NCI-H2196 (cell line): ENCODE data around the gene FHIT.

Experiments
- DNase-seq: peaks from one replicate; lab custom pipeline; 2025; ENCODE audit not compliant: unreplicated experiment; lab: John Stamatoyannopoulos, UW

FHIT gene

DNA sequence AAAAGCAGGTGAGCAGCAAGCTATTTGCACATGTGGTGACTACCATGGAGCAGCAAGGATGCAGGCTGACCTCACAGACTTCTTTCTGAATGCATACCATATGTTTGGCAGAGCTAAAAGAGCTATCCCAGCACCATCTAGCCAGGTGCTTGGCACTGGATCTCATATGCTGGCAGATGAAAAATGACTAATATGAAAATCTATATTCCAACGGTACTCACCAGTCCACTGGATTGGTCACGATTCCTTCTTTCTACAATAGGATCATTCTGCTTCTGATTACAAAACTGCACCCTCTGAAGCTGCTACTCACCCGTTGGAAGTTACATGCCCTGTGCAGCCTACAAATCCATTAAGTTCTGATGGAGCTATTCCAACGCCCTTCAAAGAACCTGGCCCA is 1487.1 kb downstream of the FHIT start:
- DNase-seq = no peak

DNA sequence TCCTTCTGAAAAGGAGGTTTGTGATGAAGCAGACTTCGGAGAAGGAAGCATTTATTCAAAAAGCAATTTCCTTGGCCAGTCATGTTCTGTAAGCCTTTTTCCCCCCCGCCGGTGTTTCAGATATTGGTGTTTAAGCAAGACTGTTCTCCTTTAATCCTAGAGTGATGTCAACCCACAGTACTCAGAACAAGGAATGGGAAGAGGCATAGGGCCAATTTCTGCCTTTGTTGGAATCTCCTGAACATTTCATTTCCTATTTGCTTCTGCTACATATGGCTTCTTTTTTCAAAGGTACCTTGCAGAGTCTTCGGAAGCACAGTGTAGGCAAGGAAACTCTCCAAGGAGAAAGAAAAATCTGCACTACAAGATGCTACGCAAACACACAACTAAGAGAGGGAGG is 1488.3 kb downstream of the FHIT start:
- no peak for DNase-seq

DNA sequence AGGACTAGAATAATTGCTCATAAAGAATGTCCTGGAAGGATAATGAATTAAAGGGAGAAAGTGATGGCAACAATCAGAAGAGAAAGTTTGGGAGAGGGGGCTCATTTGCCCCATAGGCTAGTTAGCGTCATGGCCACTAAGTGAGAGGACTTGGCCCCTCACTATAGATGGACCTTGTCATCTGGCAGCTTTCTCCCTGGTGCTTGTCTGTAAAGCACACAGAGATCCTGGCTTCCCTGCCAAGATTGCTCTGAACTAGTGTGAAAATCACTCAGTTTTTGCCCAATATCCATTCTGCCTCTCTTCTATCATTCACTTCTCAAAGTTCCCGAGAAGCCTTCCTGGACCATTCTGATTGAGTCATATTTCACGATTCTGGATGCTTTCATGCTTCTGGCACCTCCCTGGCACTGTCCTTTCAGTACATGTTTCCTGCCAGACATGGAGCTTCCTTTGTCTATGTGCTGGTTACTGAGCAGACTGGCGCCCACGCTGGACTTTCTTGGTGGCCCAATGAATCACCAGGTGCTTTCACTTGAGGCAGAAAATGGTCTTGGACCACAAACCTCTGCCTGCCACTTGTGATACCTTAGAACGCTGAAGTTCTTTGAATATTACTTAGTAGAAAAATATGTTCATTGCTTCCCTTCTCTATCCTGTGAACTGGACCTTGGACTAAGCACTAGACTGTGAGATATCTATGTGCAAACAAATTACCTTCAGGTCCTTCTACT is 1491.8 kb downstream of the FHIT start:
- no peak for DNase-seq

DNA sequence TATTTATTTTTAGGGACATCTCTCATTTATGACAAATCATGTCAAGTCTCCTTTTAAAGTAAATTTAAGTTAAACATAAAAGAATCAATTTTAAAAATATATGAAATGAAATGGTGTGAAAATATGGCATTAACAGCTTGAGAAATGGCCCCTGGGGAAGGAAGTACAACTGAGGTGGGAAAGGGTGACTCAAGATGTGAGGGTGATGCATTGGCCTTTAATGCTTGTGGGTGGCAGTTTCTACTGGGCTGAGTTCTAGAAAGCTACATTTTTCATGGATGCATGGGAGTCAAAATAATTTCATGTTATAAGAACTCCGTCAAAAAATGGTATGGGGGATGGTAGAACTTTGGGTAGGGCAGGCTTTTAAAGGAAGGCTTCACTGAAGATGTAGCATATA is 1492.6 kb downstream of the FHIT start:
- DNase-seq = no peak

DNA sequence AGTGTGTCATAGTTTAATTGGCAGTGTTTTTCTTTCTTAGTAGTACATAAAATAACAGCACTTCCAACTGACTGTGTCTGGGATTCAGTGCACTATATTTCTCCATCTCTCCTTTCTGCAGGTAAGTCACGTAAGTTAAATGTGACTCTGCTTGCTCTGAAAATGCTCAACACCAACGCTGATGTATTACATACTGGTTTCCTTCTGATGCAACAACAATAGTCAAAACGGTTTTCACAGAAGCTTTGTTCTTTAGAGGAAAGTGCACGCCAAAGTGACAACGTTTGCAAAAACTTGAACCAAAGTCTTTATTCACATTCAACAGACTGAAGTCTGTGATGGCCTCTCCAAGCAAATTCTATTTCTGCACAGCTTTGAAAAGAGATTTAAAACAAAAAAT is 1494.3 kb downstream of the FHIT start:
- DNase-seq = no peak

DNA sequence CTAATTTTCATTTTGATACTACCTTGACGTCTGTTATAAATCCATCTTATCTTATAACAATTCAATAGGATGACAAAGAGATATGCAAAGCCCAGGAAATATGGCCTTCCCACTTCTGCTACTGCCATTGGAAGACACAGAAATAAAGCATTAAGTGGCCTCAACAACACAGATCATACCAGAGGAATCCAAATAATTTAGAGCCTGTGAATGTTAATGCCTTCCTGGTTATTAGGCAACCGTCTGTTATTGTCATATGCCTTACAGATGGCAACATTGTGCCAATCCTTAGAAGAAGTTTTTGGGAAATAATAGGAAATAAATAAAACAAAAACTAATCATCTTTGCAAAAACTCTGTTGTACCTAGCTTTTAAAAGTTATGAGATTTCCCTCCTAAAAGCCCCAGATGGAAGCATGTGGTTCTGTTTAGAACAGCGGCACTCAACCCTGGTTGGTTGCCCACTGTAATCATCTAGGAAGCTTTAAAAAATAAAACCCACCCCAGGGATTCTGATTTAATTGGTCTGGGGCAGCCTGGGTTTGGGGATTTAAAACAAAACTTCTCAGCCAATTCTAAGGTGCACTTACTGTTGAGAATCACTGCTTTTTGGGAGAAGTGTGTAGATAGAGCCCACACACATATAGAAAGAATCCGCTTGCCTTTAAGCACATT is 1496.7 kb downstream of the FHIT start:
- no peak for DNase-seq

DNA sequence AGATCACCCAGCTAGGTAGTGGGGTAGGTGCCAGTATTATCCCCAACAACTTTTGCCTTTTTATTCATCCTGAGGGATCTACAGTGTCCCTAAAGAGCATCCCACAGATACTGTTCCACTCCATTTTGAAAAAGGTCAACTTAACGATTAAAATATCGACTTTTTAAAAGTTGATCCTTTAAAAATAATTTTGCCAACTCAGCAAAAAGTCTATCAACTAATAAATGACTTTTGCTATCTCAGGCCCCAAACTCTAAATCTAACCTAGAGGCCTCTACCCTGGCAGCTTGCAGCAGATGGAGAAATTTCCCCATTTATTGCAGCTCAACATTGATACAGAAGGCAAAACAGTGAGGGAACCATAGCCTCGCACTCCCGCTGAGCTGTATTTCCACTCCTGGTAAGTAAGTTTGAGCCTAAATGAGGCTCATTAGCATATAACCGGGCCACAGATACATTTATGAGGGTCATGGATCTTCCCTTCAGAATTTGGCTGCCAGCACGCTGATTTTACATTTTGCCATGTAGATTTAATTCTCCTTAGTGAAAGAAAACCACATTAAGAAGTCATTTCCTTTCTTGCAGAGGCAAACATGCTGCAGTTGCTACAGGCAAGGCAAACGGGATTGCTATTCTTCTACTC is 1497.3 kb downstream of the FHIT start:
- DNase-seq = no peak

DNA sequence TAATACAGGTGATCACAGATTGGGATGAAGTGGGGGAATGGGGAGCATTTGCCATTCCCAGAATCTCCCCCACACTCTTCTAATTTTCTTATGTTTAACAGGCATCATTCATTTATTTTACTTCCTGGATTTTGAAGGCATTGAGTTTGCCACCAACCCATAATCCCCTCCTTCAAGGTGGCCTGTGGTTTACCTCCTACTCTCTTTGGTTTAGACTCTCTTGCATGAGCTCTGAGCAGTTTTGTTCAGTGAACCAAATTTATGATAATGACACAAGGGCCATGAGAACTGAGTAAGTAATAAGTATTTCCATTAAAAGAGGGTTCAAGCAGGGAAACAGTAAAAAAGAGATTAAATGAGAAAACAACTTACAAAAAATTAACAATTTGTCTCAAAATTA is 1498.3 kb downstream of the FHIT start:
- DNase-seq = no peak

DNA sequence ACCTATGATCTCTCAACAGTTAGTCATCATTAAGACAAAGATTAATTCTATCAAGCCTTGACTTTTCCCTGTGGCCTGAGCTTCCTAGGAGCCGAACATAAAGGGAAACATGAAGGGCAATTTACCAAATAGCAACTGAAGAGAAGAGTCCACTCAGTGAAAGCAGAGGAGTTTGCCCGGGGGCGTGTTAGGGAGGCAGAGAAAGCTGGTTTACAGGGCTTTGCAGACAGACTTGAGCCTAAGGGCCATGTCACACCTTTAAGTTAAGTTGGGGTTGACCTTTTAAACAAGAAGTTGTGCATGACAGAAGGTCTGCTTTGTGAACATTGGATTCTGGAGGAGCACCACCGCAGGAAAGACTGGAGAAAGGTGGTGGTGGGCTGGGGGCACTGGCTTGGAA is 1499.6 kb downstream of the FHIT start:
- no peak for DNase-seq

DNA sequence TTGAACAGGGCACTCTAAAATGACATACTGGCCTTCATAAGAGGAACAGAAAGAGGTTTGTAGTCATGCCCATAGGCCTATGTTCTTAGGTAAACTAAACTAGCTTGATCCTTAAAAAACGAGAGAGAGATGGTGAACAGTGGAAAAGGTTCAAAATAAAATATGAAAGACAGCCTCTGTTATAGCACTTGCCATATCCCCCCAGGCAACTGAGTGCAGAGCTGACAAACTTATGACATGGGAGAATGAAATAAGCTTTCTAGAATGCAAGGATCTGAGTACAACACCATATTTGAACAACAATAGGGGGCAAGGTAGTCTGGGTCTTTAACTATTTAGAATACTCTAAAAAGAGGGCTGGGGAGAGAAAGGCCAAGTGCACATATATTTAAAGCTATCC is 1500.9 kb downstream of the FHIT start:
- DNase-seq = no peak

DNA sequence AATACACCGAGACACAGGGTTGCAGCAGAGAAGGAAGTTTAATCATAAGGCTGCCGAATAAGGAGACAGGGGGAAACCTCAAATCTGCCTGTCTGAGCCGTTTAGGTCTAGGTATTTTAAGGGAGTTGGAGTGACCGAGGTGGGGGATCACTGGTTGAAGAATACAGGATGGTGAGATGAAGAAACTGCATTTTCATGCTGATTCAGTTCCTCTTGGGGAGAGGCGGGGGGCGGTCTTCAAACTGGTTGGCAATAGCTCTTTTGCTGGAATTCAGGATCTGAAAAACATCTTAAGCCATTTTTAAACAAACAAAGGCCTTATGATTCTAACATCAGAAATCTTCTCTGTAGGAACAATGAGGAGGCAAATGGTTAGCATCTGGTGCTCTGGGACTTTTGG is 1502.0 kb downstream of the FHIT start:
- no peak for DNase-seq

DNA sequence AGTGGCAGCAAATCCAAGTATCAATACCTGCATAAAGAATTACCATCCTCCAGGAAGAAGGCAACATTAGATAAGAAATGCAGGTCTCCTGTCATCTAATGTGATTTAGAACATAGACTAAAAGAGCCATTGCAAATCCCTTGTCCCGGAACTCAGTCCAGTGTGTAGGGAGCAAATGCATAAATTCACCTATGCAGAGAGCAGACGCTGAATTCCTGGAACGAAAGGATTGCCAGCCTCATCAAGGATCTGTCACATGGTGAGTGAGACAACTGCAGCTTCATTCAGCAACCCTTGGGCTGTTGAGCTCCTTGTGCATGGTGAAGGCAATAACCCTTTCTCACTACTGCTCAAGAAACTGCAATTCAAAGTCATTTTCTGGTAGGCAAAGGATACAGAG is 1504.7 kb downstream of the FHIT start:
- DNase-seq = no peak

DNA sequence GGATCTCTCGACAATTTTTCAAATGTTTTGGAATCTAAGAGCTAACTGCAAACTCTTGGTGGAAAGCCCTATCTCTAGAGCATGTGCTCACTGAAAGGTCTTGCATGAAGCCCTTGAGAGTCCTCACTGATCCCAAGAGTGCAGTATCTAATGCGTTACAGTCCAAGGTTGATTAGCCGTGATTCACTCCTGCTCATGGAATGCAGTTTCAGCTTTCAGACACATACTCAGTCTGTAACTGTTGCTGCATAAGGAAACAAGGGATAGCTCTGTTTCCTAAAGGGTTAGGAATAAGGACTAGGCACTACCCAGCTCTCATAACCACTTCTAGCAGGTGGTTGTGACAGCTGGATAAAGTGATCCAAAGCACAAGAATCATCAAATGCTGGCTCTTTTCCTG is 1514.0 kb downstream of the FHIT start:
- no peak for DNase-seq

DNA sequence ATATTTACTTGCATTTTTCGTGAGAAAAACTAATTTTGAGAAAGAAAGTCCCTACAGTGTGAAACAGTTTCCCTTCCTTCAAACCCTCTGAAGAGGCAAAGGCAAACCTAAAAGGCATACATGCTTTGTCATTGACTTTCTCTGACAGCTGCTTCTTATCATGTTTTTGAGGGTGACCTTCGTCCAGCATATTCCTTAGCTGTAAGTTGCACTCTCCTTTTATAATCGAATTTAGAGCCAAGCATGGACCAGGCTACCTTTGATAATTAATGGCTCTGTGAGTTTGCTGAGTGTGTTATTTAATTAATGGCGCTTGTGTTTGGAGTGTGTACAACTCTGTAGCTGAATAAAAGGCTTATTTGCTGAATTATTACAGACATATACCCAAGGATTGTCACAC is 1517.2 kb downstream of the FHIT start:
- no peak for DNase-seq

DNA sequence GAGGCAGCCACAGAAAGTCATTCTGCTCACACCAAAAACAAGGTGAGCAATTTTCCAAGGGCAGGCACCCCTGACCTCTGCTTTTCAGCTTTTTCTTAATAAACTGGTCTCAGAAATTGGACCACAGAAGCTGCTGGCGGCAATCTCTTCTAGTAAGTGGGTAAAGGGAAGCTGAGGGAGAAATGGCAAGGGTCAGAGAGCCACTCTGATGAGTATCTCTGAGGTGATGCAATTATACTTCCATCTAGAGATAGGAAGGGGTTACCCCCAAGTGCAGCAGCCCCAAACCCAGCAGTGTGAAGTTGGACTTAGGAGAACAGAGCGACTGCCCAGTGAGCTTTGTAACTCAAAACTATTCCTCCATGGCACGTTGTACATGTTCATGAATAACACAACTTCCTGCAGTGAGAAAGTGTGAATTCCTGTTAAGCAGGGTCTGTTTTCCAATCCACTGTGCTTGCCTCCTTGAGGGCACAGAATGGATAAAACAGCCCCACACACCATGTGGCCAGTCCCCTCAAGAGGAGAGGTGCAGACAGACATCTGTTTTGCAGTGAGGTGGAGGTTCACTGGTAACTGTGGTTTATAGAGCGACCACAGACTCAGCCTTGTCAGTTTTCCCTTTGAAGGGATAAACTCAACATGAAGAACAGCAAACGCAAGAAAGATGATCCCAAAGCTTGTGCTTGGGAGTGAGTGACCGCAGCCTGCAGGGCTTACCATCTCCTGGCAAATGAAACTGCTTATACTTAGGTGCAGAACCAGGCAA is 1518.0 kb downstream of the FHIT start:
- no peak for DNase-seq

DNA sequence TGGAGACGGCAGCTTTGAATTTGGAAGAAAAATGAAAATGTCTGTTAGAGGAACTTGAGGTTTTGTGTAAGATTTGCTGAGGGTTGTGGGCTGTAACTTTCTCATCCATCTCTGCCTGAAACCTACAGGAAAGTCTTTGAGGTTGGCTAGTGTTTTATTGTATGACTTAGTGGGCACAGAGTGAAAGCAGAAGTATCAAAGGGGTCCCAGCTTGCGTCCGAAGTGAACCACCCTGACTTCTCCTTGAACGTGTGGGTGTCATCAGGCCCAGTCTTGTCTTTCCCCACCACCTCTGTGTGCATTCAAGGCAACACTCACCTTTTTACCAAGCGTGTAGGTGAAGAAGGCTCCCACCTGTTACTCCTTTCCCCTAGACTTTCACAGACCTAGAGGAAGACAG is 1519.3 kb downstream of the FHIT start:
- DNase-seq = no peak

DNA sequence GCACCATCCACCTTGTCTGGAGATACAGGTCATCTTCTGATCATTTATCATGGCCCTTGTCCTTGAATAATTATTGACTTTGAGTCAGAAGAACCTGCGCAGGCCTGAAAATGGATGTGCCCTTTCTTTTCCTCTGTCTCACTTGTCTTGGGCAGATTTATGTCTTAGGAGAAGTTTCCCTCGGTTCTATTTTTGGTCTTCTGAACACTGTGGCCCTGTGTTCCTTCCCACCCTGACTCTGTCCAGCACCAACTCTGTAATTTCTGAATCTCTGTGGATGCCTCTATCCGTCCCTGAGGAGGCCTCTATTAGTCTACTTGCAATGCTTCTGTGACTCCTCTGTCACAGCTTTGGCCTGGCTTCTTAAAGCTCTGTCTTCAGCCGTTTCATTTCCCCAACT is 1520.7 kb downstream of the FHIT start:
- DNase-seq = no peak

DNA sequence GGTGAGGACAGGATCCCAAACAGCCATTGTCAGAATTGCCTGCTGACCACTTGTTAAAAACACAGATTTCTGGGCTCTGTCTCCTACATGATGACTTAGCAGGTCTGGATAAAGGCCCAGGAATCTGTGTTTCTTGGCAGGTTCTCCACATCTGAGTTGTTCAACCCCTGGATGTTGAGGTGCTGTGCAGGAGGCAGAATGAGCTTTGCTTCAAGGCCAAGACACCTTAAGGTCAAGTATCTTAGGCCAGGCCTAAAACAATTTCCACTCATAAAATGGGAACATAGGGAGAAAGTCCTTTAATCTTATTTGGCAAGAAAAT is 1522.7 kb downstream of the FHIT start:
- DNase-seq = no peak

DNA sequence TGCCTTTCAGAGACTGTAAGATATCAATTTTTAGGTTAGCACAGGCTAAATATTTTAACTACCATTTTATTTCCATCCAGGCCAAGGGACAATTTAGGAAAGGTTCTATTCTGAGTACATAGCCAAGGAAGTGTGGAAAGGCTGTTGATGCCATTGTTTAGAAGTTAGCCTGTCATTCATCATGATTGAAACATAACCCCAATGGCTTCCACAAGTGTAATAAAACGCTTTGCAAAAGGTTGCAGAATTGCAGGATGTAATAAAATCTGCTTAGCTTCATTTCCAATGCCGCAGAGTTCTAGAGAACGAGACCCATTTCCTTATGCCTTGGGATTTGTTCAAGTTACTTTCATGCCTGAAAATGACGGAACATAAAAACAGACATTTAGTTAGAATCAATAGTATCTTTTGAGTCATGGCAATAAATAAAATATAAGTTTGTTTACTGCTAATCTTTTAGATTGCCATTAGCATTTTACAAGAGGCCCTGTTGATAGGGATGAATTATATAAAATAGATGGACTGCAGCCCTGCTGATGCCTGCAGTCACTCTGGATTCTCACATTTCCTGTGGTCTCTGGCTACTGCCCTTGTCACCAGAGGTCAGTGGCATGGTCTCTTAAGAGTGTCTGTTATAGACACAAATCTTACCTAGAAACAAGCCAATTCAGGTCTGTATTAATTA is 1523.2 kb downstream of the FHIT start:
- no peak for DNase-seq

DNA sequence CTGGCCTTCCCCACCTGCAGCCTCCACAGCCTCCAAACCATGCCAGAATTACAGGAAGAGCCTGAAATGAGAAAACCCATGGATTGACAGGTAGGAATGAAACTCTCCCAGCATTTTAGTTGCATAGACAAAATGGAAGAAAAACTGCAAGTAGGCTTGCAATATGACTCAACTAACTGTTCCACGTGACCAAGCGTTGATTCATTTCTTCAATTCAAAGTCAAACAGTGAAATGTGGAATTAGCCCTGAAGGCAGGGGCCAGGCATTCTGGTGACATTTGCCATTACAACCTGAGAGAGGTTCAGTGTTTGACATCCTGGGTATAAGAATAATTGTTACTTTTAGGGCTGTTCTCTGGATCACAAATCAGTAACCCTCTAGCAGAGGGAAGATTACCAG is 1525.0 kb downstream of the FHIT start:
- DNase-seq = no peak

DNA sequence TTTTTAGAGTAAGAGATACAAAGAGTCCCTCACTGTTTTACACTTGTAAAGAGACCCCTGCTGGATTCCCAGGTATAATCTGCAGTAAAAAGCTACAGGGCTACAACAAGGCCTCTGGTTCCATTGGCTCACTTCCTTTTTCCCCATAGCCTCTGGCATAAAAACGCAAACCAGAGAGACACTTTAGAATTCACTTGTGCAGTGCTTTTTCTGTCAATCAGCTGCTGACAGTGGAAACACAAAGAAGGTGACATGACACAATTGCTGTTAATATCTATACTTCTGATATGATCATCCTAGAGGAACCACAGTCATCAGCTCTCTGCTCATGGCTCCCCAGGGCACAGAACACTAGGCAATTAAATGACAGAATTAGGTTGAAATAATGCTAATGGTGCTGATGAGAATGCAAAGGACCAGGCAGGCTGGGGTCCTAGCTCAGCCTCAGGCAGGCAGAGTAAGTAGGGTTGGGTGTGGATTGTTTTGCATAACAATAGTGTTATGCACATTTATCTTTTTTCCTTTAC is 1533.5 kb downstream of the FHIT start:
- no peak for DNase-seq
